Hematopoietic multipotent progenitor cell treated with erythropoietin and hydrocortisone succinate and interleukin-3 and kit ligand, for 4 days (in vitro differentiated cells): ENCODE measurements around the gene UBE2B.

Experiments
- DNase-seq: peaks from one replicate; pipeline ENCODE4 v3.0.0-alpha.2; 2015

UBE2B gene

DNA sequence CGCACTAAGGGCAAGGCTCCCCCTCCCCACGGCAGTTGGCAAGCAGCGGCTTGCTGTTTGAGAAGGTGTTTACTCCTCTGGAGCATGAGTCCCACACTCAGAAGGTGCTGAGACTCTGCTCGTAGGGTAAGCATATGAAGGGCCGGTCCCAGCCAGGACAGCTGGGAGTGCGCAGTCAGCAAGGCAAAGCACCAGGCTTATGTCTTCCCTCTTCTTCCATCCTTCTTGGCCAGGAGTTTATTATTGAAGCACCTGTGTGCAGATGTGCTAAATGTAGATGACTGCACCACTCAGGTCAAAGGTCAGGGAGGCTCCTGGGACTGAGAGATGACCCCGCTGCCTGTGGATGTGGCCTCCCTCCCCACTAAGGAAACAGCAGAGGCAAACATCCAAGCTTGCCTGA, 67.4 kb downstream of the UBE2B start:
- DNase-seq = no peak

DNA sequence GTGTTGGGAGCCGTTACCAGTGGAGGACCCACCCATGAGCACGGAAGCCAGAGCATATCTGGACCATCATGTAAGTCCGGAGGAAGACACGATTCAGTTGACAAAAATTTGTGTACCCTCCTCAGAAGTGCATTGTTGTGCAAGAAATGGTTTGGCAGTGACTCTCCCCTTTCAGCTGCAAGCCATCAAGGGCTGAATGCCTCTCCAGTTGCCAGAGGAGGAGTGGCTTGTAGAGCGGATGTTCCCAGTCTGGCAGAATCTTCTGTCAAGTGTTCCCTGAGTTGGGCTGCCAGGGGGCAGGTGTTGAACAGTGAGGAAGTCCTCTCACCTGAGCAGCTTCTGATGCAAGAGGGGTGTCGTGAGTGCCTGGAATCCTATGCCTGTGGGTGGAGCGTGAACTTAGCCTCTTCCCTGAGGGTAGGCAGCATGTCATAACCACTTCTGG, 67.9 kb downstream of the UBE2B start:
- no peak for DNase-seq

DNA sequence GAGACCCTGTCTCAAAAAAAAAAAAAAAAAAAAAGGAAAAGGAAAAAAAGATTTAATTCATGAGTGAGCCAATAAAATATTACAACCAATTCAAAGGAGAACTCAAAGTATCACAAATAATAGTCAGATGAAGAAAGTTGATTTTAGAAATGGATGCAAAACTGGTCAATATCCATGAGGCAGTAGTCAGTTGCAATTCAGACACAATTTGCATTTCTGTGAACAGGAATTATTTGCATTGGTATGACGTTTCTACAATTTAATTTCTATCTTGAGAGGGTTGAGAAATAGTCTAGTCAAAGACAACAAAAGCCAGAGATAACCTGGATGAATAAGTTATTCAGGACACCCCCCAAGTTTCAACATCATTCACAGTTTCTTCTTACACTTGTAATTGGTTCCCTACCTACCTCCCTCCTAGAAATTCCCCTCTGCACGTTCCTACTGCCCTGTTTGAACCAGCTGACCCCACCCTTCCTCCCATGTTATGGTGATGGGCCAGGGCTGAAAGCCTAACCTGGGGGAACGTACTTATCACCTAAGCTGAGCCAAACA, 68.9 kb downstream of the UBE2B start:
- DNase-seq = no peak
